ENCODE results near the gene SRSF11. TPM values are rescaled to one million over a fixed set of nuclear protein-coding genes. Genes with fewer than 3 reads are reported as not detected.

The SRSF11 gene
- total and polyA plus RNA-seq, 12 donors: 41.8 to 174 (median 52.8) TPM

- H3K27me3 ChIP-seq: no peaks in the 10 kb centered on the region
- intact Hi-C loops (cut with DNase I): loop anchor here in 1 of 10 donors (10.0 kb wide), 1 partner anchor 215 kb away; the partner anchor contains the start of gene CTH
- no peak for TF ChIP-seq CTCF (IDR thresholded peaks at IDR 0.05)
- H3K9me3 ChIP-seq: no peaks in the 10 kb centered on the region
- H3K4me1 ChIP-seq: peaks cover 0 to 27% (median 17%) of the 10 kb centered on the region in 9 donors
- DNase-seq (no peak), ATAC-seq (no peak)
- no peak overlapping the region for H3K4me3 ChIP-seq
- H3K27ac ChIP-seq: no peak overlapping the region
- peaks cover 0 to 9% (median 0%) of the 10 kb centered on the region in 9 donors for H3K36me3 ChIP-seq
- WGBS, 2 donors: 98 to 99% methylated on average over 4 of the region's 4 CpGs
These were observed 21.1 kb upstream of the SRSF11 start for GRCh38 chr1:70200065-70200464.

GRCh38 chr1:70202173-70202758 is 18.9 kb upstream of the SRSF11 start:
- Histone ChIP-seq H3K36me3 (peaks cover 0 to 9% (median 0%) of the 10 kb centered on the region in 9 donors), H3K4me1 (peaks cover 0 to 39% (median 25%) of the 10 kb centered on the region in 9 donors), H3K27me3 (no peaks in the 10 kb centered on the region), H3K9me3 (no peaks in the 10 kb centered on the region), H3K4me3 (no peak overlapping the region), H3K27ac (no peak overlapping the region)
- DNase-seq (no peak), ATAC-seq (no peak)
- TF ChIP-seq CTCF (IDR thresholded peaks at IDR 0.05): no peak
- intact Hi-C loops (cut with DNase I): loop anchor here in 1 of 10 donors (10.0 kb wide), 1 partner anchor 213 kb away; the partner anchor contains the start of gene CTH
- 59% methylated on average over 2 of the region's 2 CpGs for WGBS, 2 donors

- DNase-seq: no peak
- Histone ChIP-seq H3K4me3 (peak overlapping the region in 7 of 10 donors; percentile 57 to 100 (median 83)), H3K36me3 (peaks cover 0 to 16% (median 0%) of the 10 kb centered on the region in 9 donors), H3K27me3 (no peaks in the 10 kb centered on the region), H3K27ac (no peak overlapping the region), H3K9me3 (no peaks in the 10 kb centered on the region), H3K4me1 (peaks cover 0 to 57% (median 39%) of the 10 kb centered on the region in 9 donors)
- no peak for TF ChIP-seq CTCF (IDR thresholded peaks at IDR 0.05)
- 96 to 98% methylated on average over 1 of the region's 1 CpG for WGBS, 2 donors
- intact Hi-C loops (cut with DNase I): loop anchor here in 1 of 10 donors (10.0 kb wide), 1 partner anchor 211 kb away; the partner anchor contains the start of gene CTH
- no peak for ATAC-seq
These were observed 17.0 kb upstream of the SRSF11 start for GRCh38 chr1:70204139-70204538.

GRCh38 chr1:70204600-70204999 is 16.6 kb upstream of the SRSF11 start:
- DNase-seq (no peak), ATAC-seq (peak in 1 of 8 donors; percentile 9)
- H3K4me1 ChIP-seq: peaks cover 0 to 61% (median 43%) of the 10 kb centered on the region in 9 donors
- no peaks in the 10 kb centered on the region for H3K27me3 ChIP-seq
- H3K36me3 ChIP-seq: peaks cover 0 to 21% (median 0%) of the 10 kb centered on the region in 9 donors
- H3K27ac ChIP-seq: peak overlapping the region in 9 of 10 donors; percentile 73 to 97 (median 92)
- WGBS, 2 donors: 0 to 2% methylated on average over 4 of the region's 4 CpGs
- H3K9me3 ChIP-seq: no peaks in the 10 kb centered on the region
- no peak for TF ChIP-seq CTCF (IDR thresholded peaks at IDR 0.05)
- peak overlapping the region; percentile 57 to 100 (median 78) for H3K4me3 ChIP-seq
- intact Hi-C loops (cut with DNase I): loop anchor here in 1 of 10 donors (10.0 kb wide), 1 partner anchor 210 kb away; the partner anchor contains the start of gene CTH

All from heart right ventricle (tissue), 16 donors.